ENCODE data around the gene INSC. TPM values are rescaled to one million over a fixed set of nuclear protein-coding genes. Genes with fewer than 3 reads are reported as not detected.

The INSC gene
- polyA plus RNA-seq, 1 donor from 2014 or later, result 0.12 TPM

DNA sequence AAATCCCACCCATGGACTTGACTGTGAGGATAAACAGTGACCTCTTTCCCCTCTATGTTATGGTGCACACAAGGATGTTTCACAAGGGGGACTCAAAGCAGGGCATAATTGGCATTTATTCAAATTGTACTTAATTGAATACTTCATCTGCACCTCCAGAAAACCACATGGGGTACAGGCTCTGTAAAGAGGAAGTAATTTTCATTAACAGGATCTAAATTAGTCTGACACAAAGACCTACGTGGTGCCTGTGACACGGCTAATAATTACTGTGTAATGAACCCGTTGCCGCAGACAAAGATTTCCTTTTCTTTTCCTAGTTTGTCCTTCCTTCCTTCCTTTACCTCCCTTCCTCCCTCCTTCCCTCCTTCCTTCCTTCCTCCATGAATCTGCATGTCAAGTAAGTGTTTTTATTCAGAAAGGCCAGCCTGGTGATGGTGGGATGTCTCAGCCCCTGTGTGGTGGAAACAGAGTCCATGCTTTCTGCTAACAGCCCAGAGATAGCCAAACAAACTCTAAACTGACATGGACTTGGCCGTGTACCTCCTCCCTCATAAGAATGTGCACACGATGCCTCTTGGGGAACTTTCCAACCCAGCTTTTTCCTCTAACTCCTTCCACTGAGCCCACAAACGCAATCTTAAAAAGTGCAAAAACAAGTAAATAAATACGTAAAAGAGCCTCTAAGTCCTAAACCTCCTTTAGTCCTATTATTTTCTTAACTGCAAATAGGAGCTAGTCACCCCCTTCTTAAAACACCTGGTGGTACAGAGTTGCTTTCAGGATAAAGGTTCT, 118.8 kb downstream of the INSC start:
- H3K27me3 ChIP-seq (ENCODE audit: insufficient read depth, low read depth, low read length), result no peaks in the 10 kb centered on the region
- H3K4me2 ChIP-seq (ENCODE audit: low read length), result no peak overlapping the region

GRCh38 chr11:15234796-15235195, 120.1 kb downstream of the INSC start:
- Histone ChIP-seq H3K9me2 (ENCODE audit: insufficient read depth, low read length) (no peaks in the 10 kb centered on the region), H3K79me2 (replicated peaks; ENCODE audit: insufficient read depth, low read length) (no peaks in the 10 kb centered on the region), H4K20me1 (ENCODE audit: insufficient read depth) (no peaks in the 10 kb centered on the region), H3K4me3 (ENCODE audit: low read length) (no peak overlapping the region), H2AFZ (ENCODE audit: low read depth, low read length) (no peak overlapping the region), H3K9ac (ENCODE audit: low read length) (no peak overlapping the region), H3K27ac (ENCODE audit: low read length) (no peak overlapping the region), H3K27me3 (ENCODE audit: insufficient read depth, low read depth, low read length) (no peaks in the 10 kb centered on the region), H3F3A (ENCODE audit: insufficient read depth, low read length, poor library complexity, severe bottlenecking) (no peaks in the 10 kb centered on the region), H3K4me2 (ENCODE audit: low read length) (no peak overlapping the region), H3K36me3 (ENCODE audit: insufficient read depth, low read length) (no peaks in the 10 kb centered on the region), H3K9me3 (ENCODE audit: low read length) (no peaks in the 10 kb centered on the region)
- TF ChIP-seq TAF1 (IDR thresholded peaks at IDR 0.05; ENCODE audit: low read depth), result no peak

More for the DNA sequence above, 118.8 kb downstream of the INSC start:
- H3K27ac ChIP-seq (ENCODE audit: low read length), result no peak overlapping the region
- H3K9me3 ChIP-seq (ENCODE audit: low read length), result no peaks in the 10 kb centered on the region
- no peak overlapping the region for H3K9ac ChIP-seq (ENCODE audit: low read length)
- H2AFZ ChIP-seq (ENCODE audit: low read depth, low read length), result no peak overlapping the region
- no peaks in the 10 kb centered on the region for H3K79me2 ChIP-seq (replicated peaks; ENCODE audit: insufficient read depth, low read length)
- no peak overlapping the region for H3K4me3 ChIP-seq (ENCODE audit: low read length)
- no peak for TF ChIP-seq MXI1 (conservative IDR thresholded peaks at IDR 0.05; ENCODE audit: poor library complexity, severe bottlenecking)
- TF ChIP-seq, protein P1, sequence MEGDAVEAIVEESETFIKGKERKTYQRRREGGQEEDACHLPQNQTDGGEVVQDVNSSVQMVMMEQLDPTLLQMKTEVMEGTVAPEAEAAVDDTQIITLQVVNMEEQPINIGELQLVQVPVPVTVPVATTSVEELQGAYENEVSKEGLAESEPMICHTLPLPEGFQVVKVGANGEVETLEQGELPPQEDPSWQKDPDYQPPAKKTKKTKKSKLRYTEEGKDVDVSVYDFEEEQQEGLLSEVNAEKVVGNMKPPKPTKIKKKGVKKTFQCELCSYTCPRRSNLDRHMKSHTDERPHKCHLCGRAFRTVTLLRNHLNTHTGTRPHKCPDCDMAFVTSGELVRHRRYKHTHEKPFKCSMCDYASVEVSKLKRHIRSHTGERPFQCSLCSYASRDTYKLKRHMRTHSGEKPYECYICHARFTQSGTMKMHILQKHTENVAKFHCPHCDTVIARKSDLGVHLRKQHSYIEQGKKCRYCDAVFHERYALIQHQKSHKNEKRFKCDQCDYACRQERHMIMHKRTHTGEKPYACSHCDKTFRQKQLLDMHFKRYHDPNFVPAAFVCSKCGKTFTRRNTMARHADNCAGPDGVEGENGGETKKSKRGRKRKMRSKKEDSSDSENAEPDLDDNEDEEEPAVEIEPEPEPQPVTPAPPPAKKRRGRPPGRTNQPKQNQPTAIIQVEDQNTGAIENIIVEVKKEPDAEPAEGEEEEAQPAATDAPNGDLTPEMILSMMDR (IDR thresholded peaks at IDR 0.05; ENCODE audit: poor library complexity, severe bottlenecking), result no peak
- no peaks in the 10 kb centered on the region for H3K9me2 ChIP-seq (ENCODE audit: insufficient read depth, low read length)
- H3K36me3 ChIP-seq (ENCODE audit: insufficient read depth, low read length), result no peaks in the 10 kb centered on the region
- no peaks in the 10 kb centered on the region for H3F3A ChIP-seq (ENCODE audit: insufficient read depth, low read length, poor library complexity, severe bottlenecking)
- H4K20me1 ChIP-seq (ENCODE audit: insufficient read depth), result no peaks in the 10 kb centered on the region

- Histone ChIP-seq H3F3A (ENCODE audit: insufficient read depth, low read length, poor library complexity, severe bottlenecking) (no peaks in the 10 kb centered on the region), H3K36me3 (ENCODE audit: insufficient read depth, low read length) (no peaks in the 10 kb centered on the region), H3K27ac (ENCODE audit: low read length) (no peak overlapping the region), H2AFZ (ENCODE audit: low read depth, low read length) (no peak overlapping the region), H3K79me2 (replicated peaks; ENCODE audit: insufficient read depth, low read length) (no peaks in the 10 kb centered on the region), H3K9me2 (ENCODE audit: insufficient read depth, low read length) (no peaks in the 10 kb centered on the region), H3K27me3 (ENCODE audit: insufficient read depth, low read depth, low read length) (no peaks in the 10 kb centered on the region), H3K4me2 (ENCODE audit: low read length) (no peak overlapping the region), H3K4me3 (ENCODE audit: low read length) (no peak overlapping the region), H4K20me1 (ENCODE audit: insufficient read depth) (no peaks in the 10 kb centered on the region), H3K9me3 (ENCODE audit: low read length) (no peaks in the 10 kb centered on the region), H3K9ac (ENCODE audit: low read length) (no peak overlapping the region)
- TF ChIP-seq POLR2AphosphoS5 (IDR thresholded peaks at IDR 0.05) (no peak), TAF1 (IDR thresholded peaks at IDR 0.05; ENCODE audit: low read depth) (no peak), SMC3 (conservative IDR thresholded peaks at IDR 0.05; ENCODE audit: poor library complexity) (no peak), EP300 (conservative IDR thresholded peaks at IDR 0.05; ENCODE audit: poor library complexity, severe bottlenecking) (no peak), RAD21 (conservative IDR thresholded peaks at IDR 0.05) (no peak), EZH2 (IDR thresholded peaks at IDR 0.05; ENCODE audit: borderline replicate concordance, insufficient read depth, low read length, poor library complexity, severe bottlenecking) (no peak), MXI1 (conservative IDR thresholded peaks at IDR 0.05; ENCODE audit: poor library complexity, severe bottlenecking) (no peak)
- TF ChIP-seq, protein P2, sequence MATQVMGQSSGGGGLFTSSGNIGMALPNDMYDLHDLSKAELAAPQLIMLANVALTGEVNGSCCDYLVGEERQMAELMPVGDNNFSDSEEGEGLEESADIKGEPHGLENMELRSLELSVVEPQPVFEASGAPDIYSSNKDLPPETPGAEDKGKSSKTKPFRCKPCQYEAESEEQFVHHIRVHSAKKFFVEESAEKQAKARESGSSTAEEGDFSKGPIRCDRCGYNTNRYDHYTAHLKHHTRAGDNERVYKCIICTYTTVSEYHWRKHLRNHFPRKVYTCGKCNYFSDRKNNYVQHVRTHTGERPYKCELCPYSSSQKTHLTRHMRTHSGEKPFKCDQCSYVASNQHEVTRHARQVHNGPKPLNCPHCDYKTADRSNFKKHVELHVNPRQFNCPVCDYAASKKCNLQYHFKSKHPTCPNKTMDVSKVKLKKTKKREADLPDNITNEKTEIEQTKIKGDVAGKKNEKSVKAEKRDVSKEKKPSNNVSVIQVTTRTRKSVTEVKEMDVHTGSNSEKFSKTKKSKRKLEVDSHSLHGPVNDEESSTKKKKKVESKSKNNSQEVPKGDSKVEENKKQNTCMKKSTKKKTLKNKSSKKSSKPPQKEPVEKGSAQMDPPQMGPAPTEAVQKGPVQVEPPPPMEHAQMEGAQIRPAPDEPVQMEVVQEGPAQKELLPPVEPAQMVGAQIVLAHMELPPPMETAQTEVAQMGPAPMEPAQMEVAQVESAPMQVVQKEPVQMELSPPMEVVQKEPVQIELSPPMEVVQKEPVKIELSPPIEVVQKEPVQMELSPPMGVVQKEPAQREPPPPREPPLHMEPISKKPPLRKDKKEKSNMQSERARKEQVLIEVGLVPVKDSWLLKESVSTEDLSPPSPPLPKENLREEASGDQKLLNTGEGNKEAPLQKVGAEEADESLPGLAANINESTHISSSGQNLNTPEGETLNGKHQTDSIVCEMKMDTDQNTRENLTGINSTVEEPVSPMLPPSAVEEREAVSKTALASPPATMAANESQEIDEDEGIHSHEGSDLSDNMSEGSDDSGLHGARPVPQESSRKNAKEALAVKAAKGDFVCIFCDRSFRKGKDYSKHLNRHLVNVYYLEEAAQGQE (IDR thresholded peaks at IDR 0.05; ENCODE audit: borderline replicate concordance), result no peak
- TF ChIP-seq, protein P1 (IDR thresholded peaks at IDR 0.05; ENCODE audit: poor library complexity, severe bottlenecking), result no peak
Measured at GRCh38 chr11:15236559-15236958, 121.8 kb downstream of the INSC start.
